Liver (tissue), 3 donors: ENCODE measurements around the gene HTD2.

ENCODE experiments used
- EGR1 ChIP-seq, 2 donors: IDR thresholded peaks; 2 replicates each; pipeline ENCODE4 v1.6.1; 2016 to 2018; ENCODE audit warnings: antibody characterized with exemption in 2 of 2, low read depth in 2 of 2
- FOXA1 ChIP-seq: IDR thresholded peaks from 2 replicates; pipeline ENCODE4 v1.6.1; 2016; ENCODE audit warnings: antibody characterized with exemption
- GABPA ChIP-seq, 2 donors: IDR thresholded peaks in 1 of 2; conservative IDR thresholded peaks in 1 of 2; 2 replicates each; pipeline ENCODE4 v1.6.1; 2016; ENCODE audit warnings: antibody characterized with exemption in 2 of 2, mild to moderate bottlenecking in 1 of 2, moderate library complexity in 1 of 2
- JUND ChIP-seq, 2 donors: IDR thresholded peaks; 2 replicates each; pipeline ENCODE4 v1.6.1; 2016; ENCODE audit warnings: antibody characterized with exemption in 2 of 2
- NR2F2 ChIP-seq: IDR thresholded peaks from 2 replicates; pipeline ENCODE4 v1.6.1; 2016; ENCODE audit warnings: antibody characterized with exemption
- RAD21 ChIP-seq, 2 donors: IDR thresholded peaks; 2 replicates each; pipeline ENCODE4 v1.6.1; 2016; ENCODE audit warnings: antibody characterized with exemption in 2 of 2, mild to moderate bottlenecking in 2 of 2
- RXRA ChIP-seq, 2 donors: IDR thresholded peaks; 2 replicates each; pipeline ENCODE4 v1.6.1; 2017 to 2018; ENCODE audit warnings: antibody characterized with exemption in 2 of 2, mild to moderate bottlenecking in 1 of 2
- SP1 ChIP-seq: IDR thresholded peaks from 2 replicates; pipeline ENCODE4 v1.6.1; 2018; ENCODE audit warnings: antibody characterized with exemption, mild to moderate bottlenecking
- TAF1 ChIP-seq: conservative IDR thresholded peaks from 2 replicates; pipeline ENCODE4 v1.6.1; 2016; ENCODE audit warnings: antibody characterized with exemption, mild to moderate bottlenecking
- YY1 ChIP-seq: IDR thresholded peaks from 2 replicates; pipeline ENCODE4 v1.6.1; 2016; ENCODE audit warnings: antibody characterized with exemption, mild to moderate bottlenecking
- TF ChIP-seq, protein P1 (sequence below): fragments of 150-350 bp; IDR thresholded peaks from 2 replicates; pipeline ENCODE4 v1.5.1; 2017; ENCODE audit warnings: improper control_type of control experiment, low read depth, low read length; ENCODE audit not compliant: missing input control
- TF ChIP-seq, protein P2 (sequence below): IDR thresholded peaks from 2 replicates; pipeline ENCODE4 v1.6.1; 2016; ENCODE audit warnings: antibody characterized with exemption
- TF ChIP-seq, protein P3 (sequence below): IDR thresholded peaks from 2 replicates; pipeline ENCODE4 v1.6.1; 2016; ENCODE audit warnings: antibody characterized with exemption, mild to moderate bottlenecking
- TF ChIP-seq, protein P4 (sequence below): IDR thresholded peaks from 2 replicates; pipeline ENCODE4 v1.6.1; 2016; ENCODE audit warnings: antibody characterized with exemption
- donor health status: healthy.
- donor health status: healthy.

DNA sequence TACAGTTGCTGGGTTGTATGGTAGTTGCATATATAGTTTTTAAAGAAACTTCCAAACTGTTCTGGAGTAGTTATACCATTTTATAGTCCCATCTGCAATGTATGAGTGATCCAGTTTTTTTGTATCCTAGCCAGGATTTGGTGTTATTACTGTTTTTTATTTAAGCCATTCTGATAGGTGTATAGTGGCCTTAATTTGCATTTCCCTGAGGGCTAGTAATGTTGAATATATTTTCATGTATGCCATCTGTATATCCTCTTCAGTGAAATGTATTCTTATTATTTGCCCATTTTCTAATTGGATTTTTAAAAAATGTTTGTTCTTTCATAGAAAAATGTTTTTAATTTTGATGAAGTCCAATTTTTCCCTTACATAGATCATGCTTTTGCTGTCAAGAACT lies 55.5 kb downstream of the HTD2 start:
- TF ChIP-seq, protein P1, sequence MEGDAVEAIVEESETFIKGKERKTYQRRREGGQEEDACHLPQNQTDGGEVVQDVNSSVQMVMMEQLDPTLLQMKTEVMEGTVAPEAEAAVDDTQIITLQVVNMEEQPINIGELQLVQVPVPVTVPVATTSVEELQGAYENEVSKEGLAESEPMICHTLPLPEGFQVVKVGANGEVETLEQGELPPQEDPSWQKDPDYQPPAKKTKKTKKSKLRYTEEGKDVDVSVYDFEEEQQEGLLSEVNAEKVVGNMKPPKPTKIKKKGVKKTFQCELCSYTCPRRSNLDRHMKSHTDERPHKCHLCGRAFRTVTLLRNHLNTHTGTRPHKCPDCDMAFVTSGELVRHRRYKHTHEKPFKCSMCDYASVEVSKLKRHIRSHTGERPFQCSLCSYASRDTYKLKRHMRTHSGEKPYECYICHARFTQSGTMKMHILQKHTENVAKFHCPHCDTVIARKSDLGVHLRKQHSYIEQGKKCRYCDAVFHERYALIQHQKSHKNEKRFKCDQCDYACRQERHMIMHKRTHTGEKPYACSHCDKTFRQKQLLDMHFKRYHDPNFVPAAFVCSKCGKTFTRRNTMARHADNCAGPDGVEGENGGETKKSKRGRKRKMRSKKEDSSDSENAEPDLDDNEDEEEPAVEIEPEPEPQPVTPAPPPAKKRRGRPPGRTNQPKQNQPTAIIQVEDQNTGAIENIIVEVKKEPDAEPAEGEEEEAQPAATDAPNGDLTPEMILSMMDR: no peak
- TF ChIP-seq, protein P2, sequence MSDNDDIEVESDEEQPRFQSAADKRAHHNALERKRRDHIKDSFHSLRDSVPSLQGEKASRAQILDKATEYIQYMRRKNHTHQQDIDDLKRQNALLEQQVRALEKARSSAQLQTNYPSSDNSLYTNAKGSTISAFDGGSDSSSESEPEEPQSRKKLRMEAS: no peak
- TF ChIP-seq RAD21 (IDR thresholded peaks at IDR 0.05) (no peak), RXRA (IDR thresholded peaks at IDR 0.05) (no peak), TAF1 (no peak), JUND (IDR thresholded peaks at IDR 0.05) (no peak), GABPA (IDR thresholded peaks at IDR 0.05 in 1 of 2, conservative IDR thresholded peaks at IDR 0.05 in 1 of 2) (no peak), SP1 (no peak), EGR1 (IDR thresholded peaks at IDR 0.05; ENCODE audit: low read depth in 2 of 2) (no peak), YY1 (no peak), NR2F2 (no peak), FOXA1 (no peak)
- TF ChIP-seq, protein P3, sequence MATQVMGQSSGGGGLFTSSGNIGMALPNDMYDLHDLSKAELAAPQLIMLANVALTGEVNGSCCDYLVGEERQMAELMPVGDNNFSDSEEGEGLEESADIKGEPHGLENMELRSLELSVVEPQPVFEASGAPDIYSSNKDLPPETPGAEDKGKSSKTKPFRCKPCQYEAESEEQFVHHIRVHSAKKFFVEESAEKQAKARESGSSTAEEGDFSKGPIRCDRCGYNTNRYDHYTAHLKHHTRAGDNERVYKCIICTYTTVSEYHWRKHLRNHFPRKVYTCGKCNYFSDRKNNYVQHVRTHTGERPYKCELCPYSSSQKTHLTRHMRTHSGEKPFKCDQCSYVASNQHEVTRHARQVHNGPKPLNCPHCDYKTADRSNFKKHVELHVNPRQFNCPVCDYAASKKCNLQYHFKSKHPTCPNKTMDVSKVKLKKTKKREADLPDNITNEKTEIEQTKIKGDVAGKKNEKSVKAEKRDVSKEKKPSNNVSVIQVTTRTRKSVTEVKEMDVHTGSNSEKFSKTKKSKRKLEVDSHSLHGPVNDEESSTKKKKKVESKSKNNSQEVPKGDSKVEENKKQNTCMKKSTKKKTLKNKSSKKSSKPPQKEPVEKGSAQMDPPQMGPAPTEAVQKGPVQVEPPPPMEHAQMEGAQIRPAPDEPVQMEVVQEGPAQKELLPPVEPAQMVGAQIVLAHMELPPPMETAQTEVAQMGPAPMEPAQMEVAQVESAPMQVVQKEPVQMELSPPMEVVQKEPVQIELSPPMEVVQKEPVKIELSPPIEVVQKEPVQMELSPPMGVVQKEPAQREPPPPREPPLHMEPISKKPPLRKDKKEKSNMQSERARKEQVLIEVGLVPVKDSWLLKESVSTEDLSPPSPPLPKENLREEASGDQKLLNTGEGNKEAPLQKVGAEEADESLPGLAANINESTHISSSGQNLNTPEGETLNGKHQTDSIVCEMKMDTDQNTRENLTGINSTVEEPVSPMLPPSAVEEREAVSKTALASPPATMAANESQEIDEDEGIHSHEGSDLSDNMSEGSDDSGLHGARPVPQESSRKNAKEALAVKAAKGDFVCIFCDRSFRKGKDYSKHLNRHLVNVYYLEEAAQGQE: no peak
- TF ChIP-seq, protein P4, sequence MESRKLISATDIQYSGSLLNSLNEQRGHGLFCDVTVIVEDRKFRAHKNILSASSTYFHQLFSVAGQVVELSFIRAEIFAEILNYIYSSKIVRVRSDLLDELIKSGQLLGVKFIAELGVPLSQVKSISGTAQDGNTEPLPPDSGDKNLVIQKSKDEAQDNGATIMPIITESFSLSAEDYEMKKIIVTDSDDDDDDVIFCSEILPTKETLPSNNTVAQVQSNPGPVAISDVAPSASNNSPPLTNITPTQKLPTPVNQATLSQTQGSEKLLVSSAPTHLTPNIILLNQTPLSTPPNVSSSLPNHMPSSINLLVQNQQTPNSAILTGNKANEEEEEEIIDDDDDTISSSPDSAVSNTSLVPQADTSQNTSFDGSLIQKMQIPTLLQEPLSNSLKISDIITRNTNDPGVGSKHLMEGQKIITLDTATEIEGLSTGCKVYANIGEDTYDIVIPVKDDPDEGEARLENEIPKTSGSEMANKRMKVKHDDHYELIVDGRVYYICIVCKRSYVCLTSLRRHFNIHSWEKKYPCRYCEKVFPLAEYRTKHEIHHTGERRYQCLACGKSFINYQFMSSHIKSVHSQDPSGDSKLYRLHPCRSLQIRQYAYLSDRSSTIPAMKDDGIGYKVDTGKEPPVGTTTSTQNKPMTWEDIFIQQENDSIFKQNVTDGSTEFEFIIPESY: no peak
